Suprapubic skin (tissue), 4 donors: ENCODE results near the gene CIAO2A.

Experiments
- POLR2A ChIP-seq, 2 donors: fragments of 450-650 bp; IDR thresholded peaks; one replicate each; pipeline ENCODE4 v1.6.1; 2017; ENCODE audit warnings: antibody characterized with exemption in 2 of 2, mild to moderate bottlenecking in 2 of 2, moderate library complexity in 2 of 2
- POLR2AphosphoS5 ChIP-seq, 3 donors: sonication (generic); formaldehyde crosslinking; IDR thresholded peaks; one replicate each; pipeline ENCODE4 v1.6.1; 2017; ENCODE audit warnings: antibody characterized with exemption in 3 of 3
- TF ChIP-seq, protein P1 (sequence below), 2 donors: fragments of 200-600 bp in 1 of 2; fragments of 450-650 bp in 1 of 2; sonication (generic) in 1 of 2; IDR thresholded peaks; one replicate each; pipeline ENCODE4 v1.5.1; 2016 to 2019; ENCODE audit warnings: antibody characterized with exemption in 2 of 2, mild to moderate bottlenecking in 1 of 2, moderate library complexity in 1 of 2

DNA sequence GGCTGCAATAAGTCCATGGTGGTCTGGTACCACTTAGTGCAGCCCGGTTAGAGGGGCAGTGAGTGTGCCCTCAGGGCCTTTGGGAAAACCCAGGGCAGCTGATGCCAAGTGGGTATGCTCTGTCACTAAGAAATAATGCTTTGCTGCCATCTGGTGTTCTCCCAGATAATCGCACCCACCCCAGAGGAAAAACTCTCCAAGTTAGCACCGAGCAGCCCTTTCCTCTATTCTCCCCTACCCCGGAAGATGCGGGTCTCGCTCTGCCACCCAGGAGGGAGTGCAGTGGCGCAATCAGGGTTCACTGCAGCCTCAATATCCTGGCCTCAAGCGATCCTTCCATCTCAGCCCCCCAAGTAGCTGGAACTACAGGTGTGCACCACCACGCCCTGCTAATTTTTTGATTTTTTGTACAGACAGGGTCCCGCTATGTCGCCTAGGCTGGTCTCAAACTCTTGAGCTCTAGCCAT lies 26.0 kb downstream of the CIAO2A start:
- TF ChIP-seq, protein P1, sequence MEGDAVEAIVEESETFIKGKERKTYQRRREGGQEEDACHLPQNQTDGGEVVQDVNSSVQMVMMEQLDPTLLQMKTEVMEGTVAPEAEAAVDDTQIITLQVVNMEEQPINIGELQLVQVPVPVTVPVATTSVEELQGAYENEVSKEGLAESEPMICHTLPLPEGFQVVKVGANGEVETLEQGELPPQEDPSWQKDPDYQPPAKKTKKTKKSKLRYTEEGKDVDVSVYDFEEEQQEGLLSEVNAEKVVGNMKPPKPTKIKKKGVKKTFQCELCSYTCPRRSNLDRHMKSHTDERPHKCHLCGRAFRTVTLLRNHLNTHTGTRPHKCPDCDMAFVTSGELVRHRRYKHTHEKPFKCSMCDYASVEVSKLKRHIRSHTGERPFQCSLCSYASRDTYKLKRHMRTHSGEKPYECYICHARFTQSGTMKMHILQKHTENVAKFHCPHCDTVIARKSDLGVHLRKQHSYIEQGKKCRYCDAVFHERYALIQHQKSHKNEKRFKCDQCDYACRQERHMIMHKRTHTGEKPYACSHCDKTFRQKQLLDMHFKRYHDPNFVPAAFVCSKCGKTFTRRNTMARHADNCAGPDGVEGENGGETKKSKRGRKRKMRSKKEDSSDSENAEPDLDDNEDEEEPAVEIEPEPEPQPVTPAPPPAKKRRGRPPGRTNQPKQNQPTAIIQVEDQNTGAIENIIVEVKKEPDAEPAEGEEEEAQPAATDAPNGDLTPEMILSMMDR (IDR thresholded peaks at IDR 0.05): peak; percentile 71 to 83
- no peak for TF ChIP-seq POLR2A (IDR thresholded peaks at IDR 0.05)
- TF ChIP-seq POLR2AphosphoS5 (IDR thresholded peaks at IDR 0.05): no peak
